Liver (tissue), 9 donors: ENCODE results near the gene IL17RB. TPM values are rescaled to one million over a fixed set of nuclear protein-coding genes. Genes with fewer than 3 reads are reported as not detected.

Experiments used
- DNase-seq: peaks from one replicate; pipeline ENCODE4 v3.0.0-alpha.2; 2017; ENCODE audit warnings: low spot score
- H3K27ac ChIP-seq, 2 donors: one replicate each; pipeline ENCODE4 v1.7.0; 2013; ENCODE audit warnings: inconsistent platforms in 2 of 2, low read length in 2 of 2, control low read depth in 1 of 2, low read depth in 1 of 2, mild to moderate bottlenecking in 1 of 2
- H3K27me3 ChIP-seq, 4 donors: one replicate each; pipeline versions ENCODE4 v1.6.1 to v1.7.0; 2013; ENCODE audit warnings: low read length in 3 of 4, inconsistent platforms in 1 of 4, mild to moderate bottlenecking in 1 of 4, moderate library complexity in 1 of 4; ENCODE audit not compliant: control insufficient read depth in 4 of 4, insufficient read depth in 4 of 4
- H3K36me3 ChIP-seq, 4 donors: one replicate each; pipeline versions ENCODE4 v1.6.1 to v1.7.0; 2013; ENCODE audit warnings: low read length in 3 of 4, mild to moderate bottlenecking in 3 of 4, low read depth in 1 of 4, moderate library complexity in 1 of 4; ENCODE audit not compliant: control insufficient read depth in 4 of 4, insufficient read depth in 3 of 4
- H3K4me1 ChIP-seq, 4 donors: one replicate each; pipeline versions ENCODE4 v1.6.1 to v1.7.0; 2013; ENCODE audit warnings: low read length in 3 of 4, mild to moderate bottlenecking in 3 of 4, moderate library complexity in 1 of 4; ENCODE audit not compliant: control insufficient read depth in 4 of 4, insufficient read depth in 4 of 4
- H3K4me3 ChIP-seq, 3 donors: one replicate each; pipeline versions ENCODE4 v1.6.1 to v1.7.0; 2013; ENCODE audit warnings: low read length in 3 of 3, control low read depth in 1 of 3, low read depth in 1 of 3, mild to moderate bottlenecking in 1 of 3
- H3K9ac ChIP-seq, 2 donors: one replicate each; pipeline ENCODE4 v1.7.0; 2013; ENCODE audit warnings: low read length in 2 of 2, mild to moderate bottlenecking in 2 of 2, moderate library complexity in 2 of 2, control low read depth in 1 of 2, low read depth in 1 of 2
- H3K9me3 ChIP-seq, 4 donors: one replicate each; pipeline versions ENCODE4 v1.6.1 to v1.7.0; 2013; ENCODE audit warnings: low read length in 3 of 4; ENCODE audit not compliant: control insufficient read depth in 4 of 4
- ATF3 ChIP-seq: IDR thresholded peaks from 2 replicates; pipeline ENCODE4 v1.6.1; 2016; ENCODE audit warnings: antibody characterized with exemption
- CTCF ChIP-seq: fragments of 150-350 bp; IDR thresholded peaks from 2 replicates; pipeline ENCODE4 v1.5.1; 2017; ENCODE audit warnings: improper control_type of control experiment, low read depth, low read length; ENCODE audit not compliant: missing input control
- EGR1 ChIP-seq, 2 donors: IDR thresholded peaks; 2 replicates each; pipeline ENCODE4 v1.6.1; 2016 to 2018; ENCODE audit warnings: antibody characterized with exemption in 2 of 2, low read depth in 2 of 2
- FOXA1 ChIP-seq: IDR thresholded peaks from 2 replicates; pipeline ENCODE4 v1.6.1; 2016; ENCODE audit warnings: antibody characterized with exemption
- FOXA2 ChIP-seq: IDR thresholded peaks from 2 replicates; pipeline ENCODE4 v1.6.1; 2016; ENCODE audit warnings: antibody characterized with exemption
- GABPA ChIP-seq, 2 donors: IDR thresholded peaks in 1 of 2; conservative IDR thresholded peaks in 1 of 2; 2 replicates each; pipeline ENCODE4 v1.6.1; 2016; ENCODE audit warnings: antibody characterized with exemption in 2 of 2, mild to moderate bottlenecking in 1 of 2, moderate library complexity in 1 of 2
- HNF4A ChIP-seq, 2 donors: conservative IDR thresholded peaks; 2 replicates each; pipeline ENCODE4 v1.6.1; 2016; ENCODE audit warnings: antibody characterized with exemption in 2 of 2, mild to moderate bottlenecking in 2 of 2
- HNF4G ChIP-seq: IDR thresholded peaks from 2 replicates; pipeline ENCODE4 v1.6.1; 2016; ENCODE audit warnings: antibody characterized with exemption
- JUND ChIP-seq, 2 donors: IDR thresholded peaks; 2 replicates each; pipeline ENCODE4 v1.6.1; 2016; ENCODE audit warnings: antibody characterized with exemption in 2 of 2
- MAX ChIP-seq: IDR thresholded peaks from 2 replicates; pipeline ENCODE4 v1.6.1; 2016; ENCODE audit warnings: antibody characterized with exemption
- NR2F2 ChIP-seq: IDR thresholded peaks from 2 replicates; pipeline ENCODE4 v1.6.1; 2016; ENCODE audit warnings: antibody characterized with exemption
- RAD21 ChIP-seq, 2 donors: IDR thresholded peaks; 2 replicates each; pipeline ENCODE4 v1.6.1; 2016; ENCODE audit warnings: antibody characterized with exemption in 2 of 2, mild to moderate bottlenecking in 2 of 2
- REST ChIP-seq: IDR thresholded peaks from 2 replicates; pipeline ENCODE4 v1.6.1; 2016; ENCODE audit warnings: antibody characterized with exemption, mild to moderate bottlenecking
- RXRA ChIP-seq, 2 donors: IDR thresholded peaks; 2 replicates each; pipeline ENCODE4 v1.6.1; 2017 to 2018; ENCODE audit warnings: antibody characterized with exemption in 2 of 2, mild to moderate bottlenecking in 1 of 2
- SP1 ChIP-seq: IDR thresholded peaks from 2 replicates; pipeline ENCODE4 v1.6.1; 2018; ENCODE audit warnings: antibody characterized with exemption, mild to moderate bottlenecking
- TAF1 ChIP-seq: conservative IDR thresholded peaks from 2 replicates; pipeline ENCODE4 v1.6.1; 2016; ENCODE audit warnings: antibody characterized with exemption, mild to moderate bottlenecking
- ZBTB33 ChIP-seq: IDR thresholded peaks from 2 replicates; pipeline ENCODE4 v1.6.1; 2016; ENCODE audit warnings: antibody characterized with exemption
- WGBS: extraction: QIAGEN DNeasy Blood & Tissue Kit; methylation state at CpG from one replicate; pipeline ENCODE4 v1.1.7; 2013; 5-methylcytosine and 5-hydroxymethylcytosine counted together
- polyA plus RNA-seq, 2 donors: library from polyadenylated mRNA; stranded (reverse) in 1 of 2; unstranded in 1 of 2; fragments of 200-250 nt in 1 of 2; fragments of >200 nt in 1 of 2; fragmentation: Nextera tagmentation in 1 of 2; extraction: Ambion mirVana in 1 of 2; gene quantifications; one replicate each; pipeline versions ENCODE4 v1.2.1 to v1.2.3, GENCODE V29; 2013 to 2015
- total RNA-seq, 2 donors: library from RNA; depleted of rRNA; stranded (reverse); fragments of >200 nt; gene quantifications; one replicate each; pipeline ENCODE4 v1.2.3, GENCODE V29; 2014
- donor health status: healthy.
- donor health status: healthy.
- donor health status: healthy.
- donor health status: healthy.
- donor health status: healthy.

IL17RB gene
- total and polyA plus RNA-seq, 4 donors = 11.8 to 21.6 (median 15.8) TPM

GRCh38 chr3:53824795-53825194 lies 21.6 kb upstream of the IL17RB start:
- Histone ChIP-seq H3K27ac (no peak overlapping the region), H3K9me3 (no peaks in the 10 kb centered on the region), H3K4me1 (no peaks in the 10 kb centered on the region), H3K9ac (no peak overlapping the region), H3K4me3 (no peak overlapping the region), H3K36me3 (peaks cover 6 to 31% (median 17%) of the 10 kb centered on the region in 4 donors), H3K27me3 (no peaks in the 10 kb centered on the region)
- no peak for DNase-seq
- TF ChIP-seq FOXA2 (no peak), HNF4G (no peak), ZBTB33 (no peak), RAD21 (IDR thresholded peaks at IDR 0.05) (no peak), NR2F2 (no peak), MAX (no peak), EGR1 (IDR thresholded peaks at IDR 0.05; ENCODE audit: low read depth in 2 of 2) (no peak), RXRA (IDR thresholded peaks at IDR 0.05) (no peak), TAF1 (no peak), CTCF (no peak), JUND (IDR thresholded peaks at IDR 0.05) (no peak), REST (no peak), FOXA1 (no peak), SP1 (no peak), GABPA (IDR thresholded peaks at IDR 0.05 in 1 of 2, conservative IDR thresholded peaks at IDR 0.05 in 1 of 2) (no peak), HNF4A (conservative IDR thresholded peaks at IDR 0.05) (no peak), ATF3 (no peak)
- 91% methylated on average over 4 of the region's 4 CpGs for WGBS

- Histone ChIP-seq H3K4me1 (peaks cover 0 to 2% (median 0%) of the 10 kb centered on the region in 4 donors), H3K4me3 (no peak overlapping the region), H3K9ac (no peak overlapping the region), H3K36me3 (peaks cover 3 to 21% (median 13%) of the 10 kb centered on the region in 4 donors), H3K27me3 (no peaks in the 10 kb centered on the region), H3K9me3 (no peaks in the 10 kb centered on the region), H3K27ac (no peak overlapping the region)
- 75% methylated on average over 1 of the region's 1 CpG for WGBS
- no peak for DNase-seq
- no peak for TF ChIP-seq TAF1
- TF ChIP-seq ATF3 = no peak
- TF ChIP-seq EGR1 (IDR thresholded peaks at IDR 0.05; ENCODE audit: low read depth in 2 of 2) = no peak
- TF ChIP-seq JUND (IDR thresholded peaks at IDR 0.05) = no peak
- TF ChIP-seq NR2F2 = no peak
- TF ChIP-seq ZBTB33 = no peak
- TF ChIP-seq HNF4G = no peak
- no peak for TF ChIP-seq HNF4A (conservative IDR thresholded peaks at IDR 0.05)
- TF ChIP-seq MAX = no peak
- TF ChIP-seq REST = no peak
- no peak for TF ChIP-seq RXRA (IDR thresholded peaks at IDR 0.05)
- no peak for TF ChIP-seq RAD21 (IDR thresholded peaks at IDR 0.05)
Measured at GRCh38 chr3:53826048-53826447, 20.3 kb upstream of the IL17RB start.
